HG03575 (cell line): ENCODE data around the gene NCF4.

Experiments
- ATAC-seq: cut with Tn5 transposase; IDR thresholded peaks from one replicate; pipeline ENCODE4 v1.9.1; 2021; ENCODE audit not compliant: unreplicated experiment, insufficient number of reproducible peaks, low FRiP score; ENCODE audit errors: extremely low read depth

Gene NCF4

DNA sequence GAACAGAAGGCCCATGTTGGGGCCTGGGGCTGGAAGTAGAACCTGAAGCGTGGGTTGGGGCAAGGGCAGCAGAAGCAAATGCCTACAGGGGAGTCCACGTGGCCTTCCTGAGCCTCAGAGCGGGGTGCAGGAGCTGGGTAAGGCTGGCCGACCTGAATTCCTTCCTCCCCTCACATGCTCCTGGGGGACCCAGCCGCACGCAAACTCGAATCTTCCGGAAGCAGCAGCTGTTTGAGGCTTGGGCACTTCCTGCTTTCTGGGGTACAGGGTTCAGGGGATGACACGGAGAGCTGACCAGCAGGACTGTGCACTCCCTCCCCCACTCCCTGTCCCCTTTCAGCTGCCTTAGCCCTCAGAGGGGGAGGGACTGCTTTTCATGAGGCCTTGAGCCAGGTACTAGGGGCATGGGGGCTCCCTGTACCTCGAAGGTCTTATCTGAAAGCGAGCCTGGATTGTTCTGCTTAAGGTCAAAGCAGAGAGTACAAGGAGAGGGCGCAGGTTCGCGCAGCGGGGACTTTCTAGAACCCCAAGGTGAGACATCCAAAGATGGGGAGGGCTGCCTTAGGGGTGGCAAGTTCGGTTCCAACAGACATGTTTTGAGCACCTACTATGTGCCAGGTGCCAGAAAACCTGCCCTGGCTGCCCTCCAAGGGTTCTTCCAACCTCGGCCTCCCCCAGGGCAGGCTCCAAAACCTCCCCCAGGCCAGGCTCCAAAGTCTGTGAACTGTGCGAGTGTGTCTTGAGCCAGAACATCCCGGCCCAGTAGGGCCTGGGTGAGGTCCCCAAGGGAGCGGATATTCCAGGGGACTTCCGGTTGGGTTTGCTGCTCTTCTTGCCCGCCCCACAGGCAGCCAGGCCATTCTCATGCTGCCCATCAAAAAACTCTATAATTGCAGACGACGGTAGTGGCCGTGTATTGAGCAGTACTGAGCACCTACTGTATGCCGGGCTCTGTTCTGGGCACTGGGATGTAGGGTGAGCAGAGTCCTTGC is 1.7 kb downstream of the NCF4 start:
- ATAC-seq = no peak

- no peak for ATAC-seq
Measured at GRCh38 chr22:36863281-36863680, 2.5 kb downstream of the NCF4 start.

GRCh38 chr22:36863979-36864378 is 3.2 kb downstream of the NCF4 start:
- ATAC-seq = no peak

- ATAC-seq = no peak
Measured at GRCh38 chr22:36864454-36865215, 3.8 kb downstream of the NCF4 start.

DNA sequence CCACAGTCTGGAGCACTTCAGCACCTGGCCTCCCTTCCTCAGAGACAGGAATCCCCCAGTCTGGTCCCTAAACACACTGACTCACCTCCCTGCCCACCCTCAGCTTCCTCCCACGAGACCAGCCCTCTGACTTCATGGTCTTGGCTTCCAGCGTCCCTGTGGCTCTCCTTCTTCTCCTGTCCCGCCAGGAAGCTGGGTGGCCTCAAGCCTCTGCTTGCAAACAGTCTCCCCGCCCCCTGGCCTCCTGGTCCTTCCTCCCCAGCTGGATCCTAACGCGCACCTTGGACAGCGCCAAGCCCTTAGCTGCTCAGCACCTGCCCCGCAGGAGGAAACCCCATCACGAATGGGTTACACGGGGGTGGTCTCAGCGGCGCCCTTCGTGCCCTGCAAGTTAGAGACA is 4.5 kb downstream of the NCF4 start:
- ATAC-seq = no peak

GRCh38 chr22:36867695-36868094 is 6.9 kb downstream of the NCF4 start:
- no peak for ATAC-seq

GRCh38 chr22:36868546-36869181 is 7.9 kb downstream of the NCF4 start:
- no peak for ATAC-seq

DNA sequence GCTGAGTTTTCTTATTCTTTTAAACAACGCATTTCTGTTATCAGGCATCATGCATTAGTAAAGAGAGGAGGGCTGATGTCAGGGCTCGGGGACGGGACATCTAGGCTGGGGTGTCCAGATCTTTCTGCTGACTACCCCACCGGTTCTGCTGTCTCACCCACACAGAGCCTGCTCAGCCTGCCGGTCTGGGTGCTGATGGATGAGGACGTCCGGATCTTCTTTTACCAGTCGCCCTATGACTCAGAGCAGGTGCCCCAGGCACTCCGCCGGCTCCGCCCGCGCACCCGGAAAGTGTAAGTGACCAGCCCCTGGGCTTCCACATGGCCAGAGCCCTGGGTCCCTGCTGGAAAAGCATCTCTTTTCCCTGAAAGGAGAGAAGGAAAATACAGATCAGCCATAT is 9.4 kb downstream of the NCF4 start:
- ATAC-seq = no peak

GRCh38 chr22:36871669-36872081 is 10.9 kb downstream of the NCF4 start:
- no peak for ATAC-seq

DNA sequence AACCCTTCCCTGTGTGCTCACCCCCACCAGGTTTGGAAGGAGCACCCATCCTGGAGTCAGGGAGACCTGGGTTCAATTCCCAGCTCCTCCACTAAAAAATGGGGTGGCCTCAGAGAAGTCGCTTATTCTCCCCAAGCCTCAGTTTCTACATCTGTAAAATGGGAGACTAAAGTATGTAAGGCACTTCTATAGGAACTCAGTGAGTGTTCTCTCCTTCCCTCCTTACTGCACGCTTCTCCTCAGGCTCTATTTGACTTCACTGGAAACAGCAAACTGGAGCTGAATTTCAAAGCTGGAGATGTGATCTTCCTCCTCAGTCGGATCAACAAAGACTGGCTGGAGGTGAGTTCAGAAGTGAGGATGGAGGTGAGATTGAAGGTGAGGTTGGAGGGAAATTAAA is 11.3 kb downstream of the NCF4 start:
- ATAC-seq = no peak

GRCh38 chr22:36872866-36873498 is 12.2 kb downstream of the NCF4 start:
- ATAC-seq = no peak

DNA sequence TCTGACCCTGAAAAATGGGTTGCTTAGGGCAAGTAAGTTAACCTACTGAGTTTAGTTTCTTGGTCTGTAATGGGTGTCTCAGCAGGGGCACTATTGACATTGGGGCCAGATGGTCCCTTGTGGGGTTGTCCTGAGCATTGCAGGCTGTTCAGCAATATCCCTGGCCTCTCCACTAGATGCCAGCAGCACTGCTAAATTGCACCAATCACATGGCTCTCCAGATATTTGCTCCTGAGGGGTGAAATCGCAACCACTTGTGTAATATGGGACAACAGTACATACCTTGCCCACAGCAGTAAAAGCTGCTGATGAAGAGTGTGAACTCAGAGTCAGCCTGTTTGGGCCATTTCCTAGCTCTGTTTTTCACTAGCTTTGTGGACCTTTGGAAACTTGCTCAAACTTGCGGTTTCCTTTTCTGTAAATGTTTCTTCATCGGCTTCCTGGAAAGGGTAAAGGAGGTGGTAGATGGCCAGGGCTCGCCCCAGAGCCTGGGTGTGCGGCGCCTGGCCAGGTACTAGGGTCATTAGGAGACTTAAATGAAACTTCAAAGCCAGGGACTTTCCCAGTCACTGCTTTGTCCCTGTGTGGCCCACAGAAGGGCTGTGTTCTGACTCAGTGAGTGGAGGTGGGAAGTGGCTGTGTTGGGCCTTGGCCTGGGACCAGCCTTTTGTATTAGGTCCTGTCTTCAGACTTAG is 13.0 kb downstream of the NCF4 start:
- ATAC-seq = no peak

DNA sequence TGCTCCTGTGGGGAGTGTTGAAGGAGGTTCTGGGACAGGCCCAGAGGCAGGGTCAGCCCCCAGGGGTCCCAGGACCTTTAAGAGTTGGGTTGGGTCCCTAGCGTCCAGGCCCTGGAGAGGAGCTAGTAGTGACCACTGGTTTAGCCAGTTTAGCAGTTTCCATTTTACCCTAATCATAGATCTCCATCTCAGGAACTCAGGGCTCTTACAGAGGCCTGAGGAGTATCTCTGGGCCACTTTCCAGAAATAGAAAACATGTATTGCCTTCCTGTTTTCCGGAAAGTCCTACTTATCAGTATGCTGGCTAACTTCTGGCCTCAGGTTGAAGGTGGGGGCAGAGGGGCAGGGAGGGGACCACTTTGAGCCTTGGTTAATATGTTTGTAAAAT is 13.5 kb downstream of the NCF4 start:
- ATAC-seq = no peak

- no peak for ATAC-seq
Measured at GRCh38 chr22:36874736-36875135, 13.9 kb downstream of the NCF4 start.

- no peak for ATAC-seq
Measured at GRCh38 chr22:36875741-36876140, 14.9 kb downstream of the NCF4 start.

DNA sequence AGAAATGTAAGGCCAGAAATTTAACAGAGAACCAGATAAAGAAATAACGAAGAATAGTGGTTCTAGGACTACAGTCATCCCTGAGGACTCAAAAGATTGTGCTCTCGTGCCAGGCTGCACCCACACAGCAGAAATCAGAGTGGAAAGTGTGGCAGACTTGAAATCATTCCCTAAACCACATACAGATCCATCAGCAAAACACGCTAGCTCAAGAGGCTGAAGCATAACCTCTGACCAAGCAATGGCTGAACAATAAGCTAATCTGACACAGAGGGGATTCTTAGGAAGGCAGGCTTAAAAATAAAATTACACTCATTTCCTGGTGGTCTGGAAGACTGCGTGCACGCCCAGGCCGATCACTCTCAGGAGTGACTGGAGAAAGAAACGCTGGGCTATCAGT is 19.0 kb downstream of the NCF4 start:
- no peak for ATAC-seq

- no peak for ATAC-seq
Measured at GRCh38 chr22:36881504-36882245, 20.9 kb downstream of the NCF4 start.
